ENCODE data around the gene FOXA2. TPM values are rescaled to one million over a fixed set of nuclear protein-coding genes. Genes with fewer than 3 reads are reported as not detected.

Gene FOXA2
- total and polyA plus RNA-seq, 2 donors (not counting 3 experiments of a cell fraction or from before 2014, with no cell fraction given): not detected

DNA sequence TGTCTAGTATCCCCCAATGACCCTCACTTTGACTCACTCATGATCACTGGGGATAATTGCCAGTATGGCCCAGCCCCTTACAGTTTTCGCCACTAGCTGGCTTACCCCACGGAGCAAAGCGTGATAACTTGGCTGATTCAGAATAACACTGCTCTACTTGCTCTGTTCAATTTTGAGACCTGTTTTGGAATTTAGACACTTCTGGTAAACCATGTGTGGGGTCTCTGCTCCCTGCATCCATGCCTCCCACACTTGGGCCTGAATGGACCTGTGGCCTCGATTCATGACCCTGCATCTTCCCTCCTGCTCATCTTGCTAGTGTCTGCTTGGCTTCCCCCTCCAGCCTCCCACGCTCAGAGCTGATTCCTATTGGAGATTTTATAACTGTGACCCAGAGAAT, 48.9 kb downstream of the FOXA2 start:
- FAIRE-seq (no peak), DNase-seq (ENCODE audit: low read depth, low spot score) (no peak)
- Histone ChIP-seq H3K27ac (ENCODE audit: insufficient read depth, low read depth, low read length) (no peak overlapping the region), H2AFZ (ENCODE audit: low read depth, low read length) (no peak overlapping the region), H3K4me2 (ENCODE audit: insufficient read depth, low read length) (no peak overlapping the region), H3K4me1 (ENCODE audit: control insufficient read depth, extremely low read depth, insufficient read depth, low read length) (no peaks in the 10 kb centered on the region), H3K9me3 (replicated peaks; ENCODE audit: control insufficient read depth, insufficient read depth, low read length) (no peaks in the 10 kb centered on the region), H3K9me1 (replicated peaks; ENCODE audit: control insufficient read depth, extremely low read depth, insufficient read depth, low read length) (no peaks in the 10 kb centered on the region), H3K9ac (replicated peaks; ENCODE audit: extremely low read depth, insufficient read depth, low read length) (no peak overlapping the region), H3K4me3 (replicated peaks in 1 of 3; ENCODE audit: insufficient read depth in 1 of 3, low read depth in 1 of 3, low read length in 3 of 3) (no peak overlapping the region), H4K20me1 (replicated peaks; ENCODE audit: control insufficient read depth, extremely low read depth, insufficient read depth, low read length) (no peaks in the 10 kb centered on the region), H3K27me3 (ENCODE audit: control insufficient read depth in 2 of 2, insufficient read depth in 2 of 2, low read length in 2 of 2) (no peaks in the 10 kb centered on the region), H3K79me2 (ENCODE audit: control insufficient read depth, insufficient read depth, low read length) (no peaks in the 10 kb centered on the region), H3K36me3 (ENCODE audit: control insufficient read depth in 2 of 2, extremely low read depth in 1 of 2, insufficient read depth in 2 of 2, low read length in 2 of 2) (no peaks in the 10 kb centered on the region)
- CTCF ChIA-PET: no interaction called here
- intact Hi-C loops (cut with micrococcal nuclease): no loop called here
- dilution Hi-C loops (cut with MboI; ENCODE audit: extremely low pct_ligation_motif_present, low sequenced_read_pairs): no loop called here
- POLR2A ChIA-PET: no interaction called here
- TF ChIP-seq MYC (IDR thresholded peaks at IDR 0.05; ENCODE audit: low read depth, low read length): no peak
- no peak for TF ChIP-seq JUN (IDR thresholded peaks at IDR 0.05; ENCODE audit: borderline replicate concordance, insufficient read depth, insufficient read length, low read depth)
- no peak for TF ChIP-seq FOS (IDR thresholded peaks at IDR 0.05; ENCODE audit: borderline replicate concordance, insufficient read depth, low read length)
- TF ChIP-seq EZH2 (IDR thresholded peaks at IDR 0.05; ENCODE audit: borderline replicate concordance, low read depth, low read length, severe bottlenecking): no peak
- no peak for TF ChIP-seq GATA2 (IDR thresholded peaks at IDR 0.05; ENCODE audit: insufficient read depth, insufficient read length, low read depth, low read length)
- TF ChIP-seq, protein P1, sequence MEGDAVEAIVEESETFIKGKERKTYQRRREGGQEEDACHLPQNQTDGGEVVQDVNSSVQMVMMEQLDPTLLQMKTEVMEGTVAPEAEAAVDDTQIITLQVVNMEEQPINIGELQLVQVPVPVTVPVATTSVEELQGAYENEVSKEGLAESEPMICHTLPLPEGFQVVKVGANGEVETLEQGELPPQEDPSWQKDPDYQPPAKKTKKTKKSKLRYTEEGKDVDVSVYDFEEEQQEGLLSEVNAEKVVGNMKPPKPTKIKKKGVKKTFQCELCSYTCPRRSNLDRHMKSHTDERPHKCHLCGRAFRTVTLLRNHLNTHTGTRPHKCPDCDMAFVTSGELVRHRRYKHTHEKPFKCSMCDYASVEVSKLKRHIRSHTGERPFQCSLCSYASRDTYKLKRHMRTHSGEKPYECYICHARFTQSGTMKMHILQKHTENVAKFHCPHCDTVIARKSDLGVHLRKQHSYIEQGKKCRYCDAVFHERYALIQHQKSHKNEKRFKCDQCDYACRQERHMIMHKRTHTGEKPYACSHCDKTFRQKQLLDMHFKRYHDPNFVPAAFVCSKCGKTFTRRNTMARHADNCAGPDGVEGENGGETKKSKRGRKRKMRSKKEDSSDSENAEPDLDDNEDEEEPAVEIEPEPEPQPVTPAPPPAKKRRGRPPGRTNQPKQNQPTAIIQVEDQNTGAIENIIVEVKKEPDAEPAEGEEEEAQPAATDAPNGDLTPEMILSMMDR (IDR thresholded peaks at IDR 0.05; ENCODE audit: extremely low read depth in 1 of 2, insufficient read depth in 1 of 2, low read depth in 1 of 2, low read length in 2 of 2): no peak
- no peak for TF ChIP-seq POLR2A (IDR thresholded peaks at IDR 0.05; ENCODE audit: low read depth, low read length)
- TF ChIP-seq POLR2AphosphoS5 (IDR thresholded peaks at IDR 0.05; ENCODE audit: insufficient read depth, low read depth, low read length): no peak
- TF ChIP-seq, protein P2, sequence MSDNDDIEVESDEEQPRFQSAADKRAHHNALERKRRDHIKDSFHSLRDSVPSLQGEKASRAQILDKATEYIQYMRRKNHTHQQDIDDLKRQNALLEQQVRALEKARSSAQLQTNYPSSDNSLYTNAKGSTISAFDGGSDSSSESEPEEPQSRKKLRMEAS (IDR thresholded peaks at IDR 0.05; ENCODE audit: insufficient read depth, insufficient read length): no peak
- no TSS peak for BruUV-seq (replicated peaks)
